Mesenchymal stem cell (in vitro differentiated cells and primary cell): ENCODE results near the gene RANBP9.
A peak's percentile ranks its signal among the peaks of the same experiment; 100 is the strongest.

Source experiments
- DNase-seq: peaks from one replicate; pipeline ENCODE4 v3.0.0-alpha.2; 2013
- H2AFZ ChIP-seq: one replicate; pipeline ENCODE4 v1.6.1; 2013; ENCODE audit warnings: low read depth, mild to moderate bottlenecking, control low read depth, inconsistent platforms, low read length, moderate library complexity
- H2AK5ac ChIP-seq: 2 replicates; pipeline ENCODE4 v1.6.1; 2013; ENCODE audit warnings: low read length, moderate library complexity, mild to moderate bottlenecking, inconsistent platforms; ENCODE audit not compliant: severe bottlenecking
- H2BK120ac ChIP-seq: one replicate; pipeline ENCODE4 v1.6.1; 2013; ENCODE audit warnings: low read depth, mild to moderate bottlenecking, inconsistent platforms, low read length, moderate library complexity
- H2BK12ac ChIP-seq, 2 experiments: one replicate each; pipeline ENCODE4 v1.6.1; 2013; ENCODE audit warnings: inconsistent platforms in 2 of 2, low read length in 2 of 2, mild to moderate bottlenecking in 2 of 2, moderate library complexity in 2 of 2, control low read depth in 1 of 2
- H2BK15ac ChIP-seq: one replicate; pipeline ENCODE4 v1.6.1; 2013; ENCODE audit warnings: mild to moderate bottlenecking, low read depth, inconsistent platforms; ENCODE audit not compliant: poor library complexity, severe bottlenecking
- H2BK5ac ChIP-seq: 2 replicates; pipeline ENCODE4 v1.6.1; 2013; ENCODE audit warnings: low read depth, mild to moderate bottlenecking, low read length, control low read depth, inconsistent platforms; ENCODE audit not compliant: poor library complexity, severe bottlenecking
- H3K14ac ChIP-seq, 2 experiments: one replicate each; pipeline ENCODE4 v1.6.1; 2013; ENCODE audit warnings: inconsistent platforms in 2 of 2, low read length in 2 of 2, control low read depth in 1 of 2, mild to moderate bottlenecking in 1 of 2, moderate library complexity in 1 of 2
- H3K18ac ChIP-seq, 2 experiments: one replicate each; pipeline ENCODE4 v1.6.1; 2013; ENCODE audit warnings: inconsistent platforms in 2 of 2, low read length in 2 of 2, control low read depth in 1 of 2, low read depth in 1 of 2, mild to moderate bottlenecking in 1 of 2
- H3K23ac ChIP-seq, 2 experiments: one replicate each; pipeline ENCODE4 v1.6.1; 2013; ENCODE audit warnings: inconsistent platforms in 2 of 2, low read length in 2 of 2, mild to moderate bottlenecking in 2 of 2, moderate library complexity in 2 of 2, control low read depth in 1 of 2
- H3K27ac ChIP-seq: 2 replicates; pipeline ENCODE4 v1.5.1; 2013; ENCODE audit warnings: mild to moderate bottlenecking, moderate library complexity, low read length, control low read depth, inconsistent platforms; ENCODE audit not compliant: poor library complexity, severe bottlenecking
- H3K27me3 ChIP-seq, 2 experiments: 2 replicates each; pipeline versions ENCODE4 v1.6.1 to v1.7.0; 2013; ENCODE audit warnings: low read length in 2 of 2, mild to moderate bottlenecking in 2 of 2, moderate library complexity in 2 of 2, control low read depth in 1 of 2, inconsistent platforms in 1 of 2; ENCODE audit not compliant: control insufficient read depth in 1 of 2, insufficient read depth in 1 of 2
- H3K36me3 ChIP-seq, 2 experiments: 2 replicates each; pipeline versions ENCODE4 v1.6.1 to v1.7.0; 2013; ENCODE audit warnings: low read length in 2 of 2, control low read depth in 1 of 2, inconsistent platforms in 1 of 2, low read depth in 1 of 2, mild to moderate bottlenecking in 1 of 2; ENCODE audit not compliant: insufficient read depth in 2 of 2, control insufficient read depth in 1 of 2
- H3K4ac ChIP-seq, 2 experiments: one replicate each; pipeline ENCODE4 v1.6.1; 2013; ENCODE audit warnings: inconsistent platforms in 2 of 2, low read length in 2 of 2, mild to moderate bottlenecking in 2 of 2, moderate library complexity in 2 of 2, control low read depth in 1 of 2, low read depth in 1 of 2
- H3K4me1 ChIP-seq: 2 replicates; pipeline ENCODE4 v1.6.1; 2013; ENCODE audit warnings: low read depth, low read length, control low read depth; ENCODE audit not compliant: control insufficient read depth, insufficient read depth
- H3K4me2 ChIP-seq: 2 replicates; pipeline ENCODE4 v1.6.1; 2013; ENCODE audit warnings: low read length, mild to moderate bottlenecking, inconsistent platforms; ENCODE audit not compliant: poor library complexity, severe bottlenecking
- H3K4me3 ChIP-seq, 2 experiments: 2 replicates each; pipeline versions ENCODE4 v1.5.1 to v1.7.0; 2013; ENCODE audit warnings: low read length in 2 of 2, mild to moderate bottlenecking in 2 of 2, control low read depth in 1 of 2, low read depth in 1 of 2; ENCODE audit not compliant: insufficient read depth in 1 of 2
- H3K79me1 ChIP-seq: replicated peaks from 2 replicates; pipeline ENCODE4 v1.6.1; 2013; ENCODE audit warnings: mild to moderate bottlenecking, control low read depth, low read length, inconsistent platforms; ENCODE audit not compliant: poor library complexity, severe bottlenecking
- H3K9ac ChIP-seq: 2 replicates; pipeline ENCODE4 v1.7.0; 2013; ENCODE audit warnings: mild to moderate bottlenecking, low read length, moderate library complexity
- H3K9me3 ChIP-seq: 2 replicates; pipeline ENCODE4 v1.7.0; 2013; ENCODE audit warnings: mild to moderate bottlenecking, low read length; ENCODE audit not compliant: control insufficient read depth
- H4K8ac ChIP-seq: one replicate; pipeline ENCODE4 v1.6.1; 2013; ENCODE audit warnings: inconsistent platforms, mild to moderate bottlenecking, low read length, moderate library complexity
- H4K91ac ChIP-seq: one replicate; pipeline ENCODE4 v1.6.1; 2013; ENCODE audit warnings: mild to moderate bottlenecking, low read length, inconsistent platforms
- WGBS: methylation state at CpG from one replicate; pipeline ENCODE4 v1.1.7; 2013; ENCODE audit warnings: mixed read lengths; 5-methylcytosine and 5-hydroxymethylcytosine counted together

RANBP9 gene

DNA sequence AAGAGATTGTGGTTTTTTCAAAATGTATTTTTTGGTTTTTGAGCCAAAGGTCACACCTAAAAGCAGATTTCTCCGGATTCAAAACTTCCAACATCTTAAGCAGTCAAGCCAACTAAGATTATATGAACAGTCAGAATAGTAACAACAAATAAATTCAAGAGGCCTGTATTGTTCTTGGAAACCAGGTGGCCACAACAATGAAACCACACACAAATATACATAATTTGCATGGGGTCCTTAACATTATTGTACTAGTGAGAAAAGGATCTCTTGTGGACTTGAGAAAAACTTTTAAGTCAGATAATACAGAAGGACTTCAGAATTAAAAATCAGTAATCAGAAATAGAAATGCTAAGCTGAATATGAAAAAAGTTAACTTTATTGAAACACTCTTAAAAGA lies 55.9 kb downstream of the RANBP9 start:
- H4K8ac ChIP-seq: no peak overlapping the region

DNA sequence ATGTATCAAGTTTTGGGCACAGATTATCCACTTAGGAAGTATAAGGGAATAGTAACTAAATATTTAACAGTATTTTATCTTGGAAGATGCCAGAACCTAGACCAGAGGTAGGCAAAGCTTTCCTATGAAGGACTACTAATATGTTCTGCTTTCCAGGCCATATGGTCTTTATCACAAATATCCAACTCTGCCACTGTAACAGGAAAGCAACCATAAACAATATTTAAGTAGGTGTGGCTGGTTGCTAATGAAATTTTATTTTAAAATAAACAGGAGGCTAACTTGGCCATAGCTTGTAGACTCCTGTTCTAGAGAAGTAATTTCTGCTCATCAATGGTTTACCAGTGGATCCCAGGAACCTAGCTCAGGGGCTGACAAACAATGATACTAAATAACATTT lies 57.1 kb downstream of the RANBP9 start:
- no peak overlapping the region for H3K4me2 ChIP-seq
- no peak overlapping the region for H3K4ac ChIP-seq
- H2AFZ ChIP-seq: no peak overlapping the region

More for the DNA sequence above, 55.9 kb downstream of the RANBP9 start:
- Histone ChIP-seq H3K4me1 (peaks cover 2% of the 10 kb centered on the region), H3K9me3 (no peaks in the 10 kb centered on the region), H2BK15ac (no peak overlapping the region), H3K4me2 (no peak overlapping the region), H3K27ac (no peak overlapping the region), H3K23ac (no peak overlapping the region), H2AFZ (no peak overlapping the region), H4K91ac (no peak overlapping the region), H3K27me3 (no peaks in the 10 kb centered on the region), H3K36me3 (peaks cover 0 to 34% of the 10 kb centered on the region in 2 experiments), H3K4ac (no peak overlapping the region), H3K14ac (no peak overlapping the region), H2BK5ac (no peak overlapping the region), H3K79me1 (peaks cover 16% of the 10 kb centered on the region), H3K18ac (no peak overlapping the region), H3K4me3 (no peak overlapping the region), H2BK12ac (no peak overlapping the region), H2BK120ac (no peak overlapping the region), H3K9ac (no peak overlapping the region), H2AK5ac (no peak overlapping the region)
- DNase-seq: no peak
- WGBS: no CpG with 5 or more reads among the region's 1 CpG

GRCh38 chr6:13653296-13653695 lies 58.3 kb downstream of the RANBP9 start:
- Histone ChIP-seq H3K4me1 (no peaks in the 10 kb centered on the region), H2AK5ac (no peak overlapping the region), H3K9me3 (no peaks in the 10 kb centered on the region), H3K18ac (no peak overlapping the region), H3K23ac (no peak overlapping the region), H3K9ac (peak overlapping the region; percentile 38), H3K79me1 (peaks cover 20% of the 10 kb centered on the region), H3K4ac (no peak overlapping the region), H3K27ac (no peak overlapping the region), H3K4me2 (no peak overlapping the region), H2BK120ac (no peak overlapping the region), H4K8ac (no peak overlapping the region), H3K27me3 (no peaks in the 10 kb centered on the region), H2BK5ac (no peak overlapping the region), H3K4me3 (no peak overlapping the region), H3K36me3 (peaks cover 0 to 42% of the 10 kb centered on the region in 2 experiments), H3K14ac (no peak overlapping the region), H2AFZ (no peak overlapping the region), H2BK12ac (no peak overlapping the region), H2BK15ac (no peak overlapping the region), H4K91ac (no peak overlapping the region)
- WGBS: no CpG with 5 or more reads among the region's 2 CpGs
- peak; percentile 50 for DNase-seq

More for the DNA sequence above, 57.1 kb downstream of the RANBP9 start:
- Histone ChIP-seq H3K27me3 (no peaks in the 10 kb centered on the region), H3K23ac (no peak overlapping the region), H3K18ac (no peak overlapping the region), H4K8ac (no peak overlapping the region), H3K36me3 (peaks cover 0 to 39% of the 10 kb centered on the region in 2 experiments), H2BK15ac (no peak overlapping the region), H3K79me1 (peaks cover 20% of the 10 kb centered on the region), H3K4me3 (no peak overlapping the region), H2BK120ac (no peak overlapping the region), H3K27ac (no peak overlapping the region), H3K4me1 (no peaks in the 10 kb centered on the region), H2BK5ac (no peak overlapping the region), H4K91ac (no peak overlapping the region), H3K9ac (no peak overlapping the region), H2AK5ac (no peak overlapping the region), H3K14ac (no peak overlapping the region), H2BK12ac (no peak overlapping the region), H3K9me3 (no peaks in the 10 kb centered on the region)
- DNase-seq: peak; percentile 37

GRCh38 chr6:13649393-13649792 lies 62.2 kb downstream of the RANBP9 start:
- Histone ChIP-seq H3K4me3 (no peak overlapping the region), H2BK15ac (no peak overlapping the region), H2BK5ac (no peak overlapping the region), H2AK5ac (no peak overlapping the region), H3K18ac (no peak overlapping the region), H3K4me2 (no peak overlapping the region), H3K27ac (no peak overlapping the region), H2BK12ac (no peak overlapping the region), H3K4ac (no peak overlapping the region), H3K23ac (no peak overlapping the region), H3K36me3 (peaks cover 0 to 53% of the 10 kb centered on the region in 2 experiments), H2BK120ac (no peak overlapping the region), H3K9ac (no peak overlapping the region), H2AFZ (no peak overlapping the region), H4K8ac (no peak overlapping the region), H4K91ac (no peak overlapping the region), H3K9me3 (no peaks in the 10 kb centered on the region), H3K27me3 (no peaks in the 10 kb centered on the region), H3K4me1 (no peaks in the 10 kb centered on the region), H3K14ac (no peak overlapping the region), H3K79me1 (peaks cover 18% of the 10 kb centered on the region)
- WGBS: 97% methylated on average over 4 of the region's 4 CpGs
- DNase-seq: no peak
